Activated CD8-positive, alpha-beta memory T cell treated with anti-CD3 and anti-CD28 coated beads, Interleukin-2, amount 10 ng/mL, durations not matched to agents 7 days and 5 days (primary cell): ENCODE results near the gene GNG12. TPM values are rescaled to one million over a fixed set of nuclear protein-coding genes. Genes with fewer than 3 reads are reported as not detected.
A peak's percentile ranks its signal among the peaks of the same experiment; 100 is the strongest.

ENCODE experiments used
- ATAC-seq: fragments of 150-1000 bp; cut with Tn5 transposase; one replicate; pipeline ENCODE4 v1.10.0; 2021; ENCODE audit warnings: moderate library complexity
- CTCF ChIA-PET: fragments of 350-600 bp; sonication (Branson Sonifier 250); formaldehyde crosslinking; loops from one replicate; lab custom pipeline; 2021; ENCODE audit warnings: antibody characterized with exemption; lab: Charles Lee
- DNase-seq: peaks from one replicate; pipeline ENCODE4 v3.0.0-alpha.2; 2020
- H3K27ac Mint-ChIP-seq: one replicate; pipeline ENCODE4 v1.8.0; 2021; ENCODE audit warnings: mild to moderate bottlenecking, mixed read lengths
- H3K27me3 Mint-ChIP-seq: one replicate; pipeline ENCODE4 v1.8.0; 2021; ENCODE audit warnings: mixed read lengths
- H3K36me3 Mint-ChIP-seq: one replicate; pipeline ENCODE4 v1.8.0; 2021; ENCODE audit warnings: mild to moderate bottlenecking, mixed read lengths
- H3K4me1 Mint-ChIP-seq: one replicate; pipeline ENCODE4 v1.8.0; 2021; ENCODE audit warnings: mixed read lengths
- H3K4me3 Mint-ChIP-seq: one replicate; pipeline ENCODE4 v1.8.0; 2021; ENCODE audit warnings: mild to moderate bottlenecking, moderate library complexity, mixed read lengths
- H3K9me3 Mint-ChIP-seq: one replicate; pipeline ENCODE4 v1.8.0; 2022; ENCODE audit warnings: low read depth, mixed read lengths
- total RNA-seq, 2 experiments: library from RNA; stranded (reverse); gene quantifications; one replicate each; pipeline ENCODE4 v1.2.3, GENCODE V29; 2021

Gene GNG12
- total RNA-seq, 2 experiments from 2014 or later, result 0.33 TPM; not detected in 1

DNA sequence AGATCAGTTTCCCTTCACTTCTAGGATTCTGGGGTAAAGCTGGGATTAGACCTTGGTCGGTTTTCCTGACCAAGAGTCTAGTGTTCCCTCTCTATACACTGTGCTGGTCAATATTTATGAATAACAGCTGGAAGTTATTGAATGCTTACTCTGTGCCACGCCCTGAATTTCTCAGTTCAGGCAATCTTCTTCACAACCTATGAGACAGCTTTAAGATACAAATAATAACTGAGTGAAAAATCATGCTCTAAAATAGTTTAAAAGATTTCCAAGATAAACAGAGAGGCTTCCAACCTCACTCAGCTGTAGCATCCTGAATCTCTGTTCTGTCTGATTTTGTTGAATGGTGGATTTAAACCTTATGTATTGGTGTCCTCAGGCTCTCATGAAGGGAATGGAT is 72.2 kb downstream of the GNG12 start:
- no peaks in the 10 kb centered on the region for H3K9me3 Mint-ChIP-seq
- ATAC-seq (no peak), DNase-seq (no peak)
- H3K4me1 Mint-ChIP-seq, result peaks cover 2% of the 10 kb centered on the region
- H3K36me3 Mint-ChIP-seq, result no peaks in the 10 kb centered on the region
- peaks cover 32% of the 10 kb centered on the region for H3K27me3 Mint-ChIP-seq
- no peak overlapping the region for H3K27ac Mint-ChIP-seq
- CTCF ChIA-PET, result interaction anchor here (0.8 to 3.7 kb wide), 18 partner anchors 9 to 765 kb away, joined by 3 to 84 read pairs (median 6); no protein-coding TSS in a partner anchor
- no peak overlapping the region for H3K4me3 Mint-ChIP-seq

DNA sequence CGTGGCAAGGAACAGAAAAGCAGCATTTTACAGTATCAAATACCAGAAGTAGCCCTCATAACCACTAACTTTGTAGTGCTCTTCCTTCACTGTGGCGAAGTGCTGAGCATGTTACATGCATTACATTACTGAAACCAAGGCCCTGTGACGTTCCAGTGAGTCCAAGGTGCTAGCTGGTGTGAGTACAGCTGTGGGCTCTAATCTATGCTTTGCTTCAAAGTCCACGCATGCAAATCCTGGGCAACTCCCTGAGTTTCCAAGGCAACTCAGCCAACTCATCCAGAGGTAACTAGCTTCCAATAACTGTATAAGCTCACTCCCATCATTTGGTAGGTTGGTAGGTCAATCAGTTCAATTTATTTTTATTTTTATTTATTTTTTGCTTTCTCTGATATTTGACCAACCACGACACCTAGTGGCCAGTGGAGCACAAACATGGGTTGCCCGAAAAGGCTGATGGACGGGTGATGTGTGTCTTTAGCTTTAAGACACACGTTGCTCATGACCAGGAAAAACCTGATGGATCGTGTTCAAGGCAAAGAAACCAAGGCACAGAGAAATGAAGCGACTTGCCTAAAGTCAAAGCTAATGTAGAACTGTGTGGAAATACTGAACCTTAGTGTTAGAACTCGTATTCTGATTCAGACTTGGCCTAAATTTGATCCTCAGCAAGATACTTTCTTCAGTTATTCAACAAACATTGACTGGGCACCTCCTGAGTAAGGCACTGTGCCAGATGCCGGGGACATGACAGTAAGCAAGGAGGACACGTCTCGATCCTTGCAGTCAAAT is 73.0 kb downstream of the GNG12 start:
- Mint-ChIP-seq H3K27me3 (peaks cover 30% of the 10 kb centered on the region), H3K36me3 (no peaks in the 10 kb centered on the region), H3K4me1 (no peaks in the 10 kb centered on the region), H3K4me3 (no peak overlapping the region), H3K9me3 (no peaks in the 10 kb centered on the region), H3K27ac (no peak overlapping the region)
- ATAC-seq (peak; percentile 66), DNase-seq (peak; percentile 63)
- CTCF ChIA-PET, result interaction anchor here (0.7 to 3.7 kb wide), 41 partner anchors 8 to 764 kb away, joined by 3 to 84 read pairs (median 4); partner anchors contain the start of gene GADD45A

DNA sequence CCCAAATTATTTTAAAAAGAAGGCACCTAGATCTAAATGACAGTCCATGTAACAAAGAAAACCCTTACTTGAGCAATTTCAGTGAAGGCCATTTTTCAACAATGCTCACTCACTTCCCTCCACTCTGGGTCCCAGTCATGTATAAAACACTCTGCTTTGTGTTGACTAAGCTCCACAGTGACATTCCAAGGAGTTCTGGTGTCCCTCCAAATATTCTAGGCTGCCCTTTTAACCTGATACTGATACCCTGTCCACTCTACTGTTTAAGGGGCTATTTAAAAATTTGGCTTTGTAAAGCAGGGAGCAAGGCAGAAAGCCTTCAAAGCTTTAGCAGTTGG is 73.6 kb downstream of the GNG12 start:
- Mint-ChIP-seq H3K27me3 (peaks cover 29% of the 10 kb centered on the region), H3K36me3 (no peaks in the 10 kb centered on the region), H3K4me1 (peaks cover under 1% of the 10 kb centered on the region), H3K4me3 (no peak overlapping the region), H3K9me3 (no peaks in the 10 kb centered on the region), H3K27ac (no peak overlapping the region)
- ATAC-seq (no peak), DNase-seq (no peak)
- CTCF ChIA-PET, result interaction anchor here (0.7 to 3.7 kb wide), 31 partner anchors 8 to 545 kb away, joined by 3 to 84 read pairs (median 5); partner anchors contain the start of gene GADD45A

DNA sequence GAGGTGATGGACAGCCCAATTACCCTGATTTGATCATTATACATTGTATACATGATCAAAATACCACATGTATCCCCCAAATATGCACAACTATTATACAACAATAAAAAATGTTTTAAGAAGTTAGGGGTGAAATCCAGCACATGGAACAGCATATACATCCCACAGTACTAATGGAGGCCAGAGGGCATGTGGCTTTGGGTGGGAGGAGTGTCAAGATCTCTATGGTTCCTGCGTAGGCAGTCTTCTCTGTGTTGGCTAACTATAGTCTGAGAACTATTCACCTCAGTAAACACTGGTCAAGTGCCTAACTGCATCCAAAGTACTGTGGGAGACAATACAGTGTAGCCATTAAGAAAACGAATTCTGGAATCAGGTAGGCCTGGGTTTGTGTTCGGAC is 74.2 kb downstream of the GNG12 start:
- Mint-ChIP-seq H3K4me1 (peaks cover 6% of the 10 kb centered on the region), H3K27me3 (peaks cover 23% of the 10 kb centered on the region), H3K4me3 (no peak overlapping the region), H3K9me3 (no peaks in the 10 kb centered on the region), H3K27ac (no peak overlapping the region), H3K36me3 (no peaks in the 10 kb centered on the region)
- DNase-seq (no peak), ATAC-seq (no peak)
- CTCF ChIA-PET, result interaction anchor here (1.2 to 3.7 kb wide), 13 partner anchors 17 to 237 kb away, joined by 3 to 84 read pairs (median 7); partner anchors contain the start of gene GADD45A

DNA sequence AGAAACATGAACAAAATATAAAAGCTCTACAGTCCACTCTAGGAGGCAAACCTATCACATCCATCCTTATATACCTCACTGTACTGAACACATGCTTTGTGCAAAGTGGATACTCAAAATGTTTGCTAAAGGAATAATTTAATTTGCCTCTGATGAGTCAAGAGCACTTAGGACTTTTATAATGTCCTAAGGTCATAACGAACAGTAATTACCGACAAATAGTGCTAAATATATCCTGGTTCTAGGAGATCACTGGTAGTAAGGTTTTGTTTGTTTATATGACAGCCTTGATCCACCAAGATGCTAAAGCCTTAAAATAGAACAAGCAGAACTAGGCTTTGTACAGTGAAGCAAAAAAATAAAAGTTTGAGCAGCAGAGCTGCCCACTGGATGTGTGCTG is 77.6 kb downstream of the GNG12 start:
- Mint-ChIP-seq H3K27me3 (peaks cover 4% of the 10 kb centered on the region), H3K4me3 (no peak overlapping the region), H3K36me3 (no peaks in the 10 kb centered on the region), H3K9me3 (no peaks in the 10 kb centered on the region), H3K4me1 (peaks cover 9% of the 10 kb centered on the region), H3K27ac (no peak overlapping the region)
- no peak for DNase-seq
- CTCF ChIA-PET, result interaction anchor here (0.8 to 2.8 kb wide), 2 partner anchors 11 to 194 kb away, joined by 3 to 10 read pairs; no protein-coding TSS in a partner anchor
- no peak for ATAC-seq

DNA sequence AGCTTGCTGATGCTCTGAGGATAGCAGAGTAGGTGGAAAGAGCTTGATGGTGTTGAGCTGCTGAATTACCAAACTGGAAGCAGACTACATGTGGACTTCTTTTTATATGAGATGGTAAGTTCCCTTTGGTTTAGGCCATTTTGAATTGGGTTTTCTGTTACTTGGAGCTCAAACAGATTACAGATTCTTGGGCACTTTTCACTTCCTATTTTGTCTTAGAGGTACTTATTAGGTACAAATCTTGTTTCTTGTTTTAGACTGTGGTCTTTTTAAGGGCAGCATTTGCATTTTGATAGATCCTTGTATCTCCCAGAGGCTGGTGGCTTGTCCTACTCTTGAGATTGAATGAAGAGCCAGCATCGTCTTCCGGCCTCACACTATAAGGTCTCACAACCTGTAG is 78.1 kb downstream of the GNG12 start:
- H3K27me3 Mint-ChIP-seq, result no peaks in the 10 kb centered on the region
- no peak overlapping the region for H3K4me3 Mint-ChIP-seq
- no peaks in the 10 kb centered on the region for H3K9me3 Mint-ChIP-seq
- ATAC-seq (no peak), DNase-seq (no peak)
- no peak overlapping the region for H3K27ac Mint-ChIP-seq
- no peaks in the 10 kb centered on the region for H3K36me3 Mint-ChIP-seq
- peaks cover 9% of the 10 kb centered on the region for H3K4me1 Mint-ChIP-seq
- CTCF ChIA-PET, result interaction anchor here (0.8 to 2.8 kb wide), 2 partner anchors 11 to 194 kb away, joined by 3 to 10 read pairs; no protein-coding TSS in a partner anchor

DNA sequence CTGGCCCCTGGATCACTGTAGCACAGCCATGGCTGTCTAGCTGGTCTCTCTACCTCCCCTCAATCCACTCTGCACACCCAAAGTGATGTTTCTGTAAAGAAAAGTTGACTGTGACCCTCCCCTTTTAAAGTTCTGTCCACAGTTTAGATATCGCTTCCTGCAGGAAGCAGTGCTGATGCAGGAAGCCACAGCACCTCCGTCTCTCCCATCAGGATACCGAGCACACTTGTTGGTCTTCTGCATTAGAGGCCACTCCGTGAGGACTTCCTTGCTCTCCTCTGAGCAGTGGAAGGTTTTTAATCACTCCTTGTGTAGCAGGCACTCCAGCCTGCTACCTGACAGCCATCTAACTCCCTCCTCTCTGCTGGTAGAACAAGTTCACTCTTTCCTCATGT is 78.7 kb downstream of the GNG12 start:
- Mint-ChIP-seq H3K4me3 (no peak overlapping the region), H3K36me3 (no peaks in the 10 kb centered on the region), H3K4me1 (peaks cover 14% of the 10 kb centered on the region), H3K9me3 (no peaks in the 10 kb centered on the region), H3K27ac (no peak overlapping the region), H3K27me3 (peaks cover 4% of the 10 kb centered on the region)
- CTCF ChIA-PET, result interaction anchor here (0.5 to 2.8 kb wide), 4 partner anchors 12 to 222 kb away, joined by 3 to 10 read pairs (median 5); no protein-coding TSS in a partner anchor
- DNase-seq (no peak), ATAC-seq (no peak)

DNA sequence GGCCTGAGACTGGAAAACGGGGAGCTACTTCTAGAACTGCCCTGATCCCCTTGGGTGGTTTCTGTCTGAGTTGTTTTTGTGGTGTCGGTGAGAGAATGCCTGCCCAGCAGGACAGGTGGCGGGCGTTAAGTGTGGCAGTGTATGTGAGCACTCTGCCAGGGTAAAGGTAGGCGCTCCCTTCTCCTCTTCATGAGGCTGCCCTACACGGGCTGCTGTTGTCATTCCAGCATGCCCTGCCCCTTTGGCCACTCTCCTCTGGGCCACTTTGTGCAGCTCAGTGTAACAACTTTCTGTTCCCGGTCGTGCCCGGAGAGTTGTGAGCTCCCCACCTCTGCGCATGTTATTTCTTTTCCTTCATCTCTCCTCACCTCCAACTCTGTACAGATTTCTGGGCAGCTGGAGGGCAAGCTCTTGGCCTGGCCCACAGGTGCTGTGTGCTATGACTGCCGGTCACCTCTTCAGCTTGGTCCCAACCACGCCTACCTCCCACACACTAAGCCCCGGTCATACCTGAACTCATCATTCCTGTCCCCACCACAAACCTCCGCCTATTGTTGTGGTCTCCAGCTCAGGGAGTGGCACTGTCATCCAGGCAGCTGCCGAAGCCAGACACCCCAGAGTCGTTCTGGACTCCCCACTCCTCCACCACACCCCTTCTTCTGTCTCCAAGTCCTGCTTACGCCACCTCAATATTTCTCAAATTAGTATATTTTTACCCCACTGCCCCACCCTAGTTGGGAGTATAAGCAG is 79.3 kb downstream of the GNG12 start:
- Mint-ChIP-seq H3K27ac (no peak overlapping the region), H3K36me3 (no peaks in the 10 kb centered on the region), H3K4me3 (no peak overlapping the region), H3K4me1 (peaks cover 17% of the 10 kb centered on the region), H3K9me3 (no peaks in the 10 kb centered on the region), H3K27me3 (peaks cover 8% of the 10 kb centered on the region)
- DNase-seq, result no peak
- CTCF ChIA-PET, result interaction anchor here (0.5 to 2.8 kb wide), 4 partner anchors 12 to 221 kb away, joined by 3 to 10 read pairs (median 5); no protein-coding TSS in a partner anchor
- peak; percentile 47 for ATAC-seq

DNA sequence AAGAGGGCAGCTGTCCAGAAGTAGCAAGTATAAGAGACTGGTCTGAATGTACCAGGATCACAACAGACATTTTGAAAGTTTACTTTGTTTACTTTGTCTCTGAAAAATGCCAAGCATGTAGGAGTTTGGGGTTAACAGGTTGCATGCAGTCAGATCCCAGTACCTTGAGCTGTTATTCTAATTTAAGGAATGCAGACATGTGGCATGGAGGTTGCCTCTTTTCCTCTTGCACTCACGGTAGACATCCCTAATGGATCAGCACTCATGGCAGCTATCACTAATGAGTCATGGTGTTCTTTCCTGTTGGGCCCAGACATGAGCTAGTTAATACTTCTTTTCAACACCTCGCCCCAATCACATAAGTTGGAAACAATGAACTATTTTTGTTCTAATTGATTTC is 81.0 kb downstream of the GNG12 start:
- Mint-ChIP-seq H3K9me3 (no peaks in the 10 kb centered on the region), H3K27ac (no peak overlapping the region), H3K4me3 (no peak overlapping the region), H3K27me3 (peaks cover 17% of the 10 kb centered on the region), H3K4me1 (peaks cover 31% of the 10 kb centered on the region), H3K36me3 (no peaks in the 10 kb centered on the region)
- CTCF ChIA-PET, result interaction anchor here (1.9 to 2.3 kb wide), 3 partner anchors 8 to 191 kb away, joined by 6 to 7 read pairs (median 6); no protein-coding TSS in a partner anchor
- ATAC-seq, result no peak
- no peak for DNase-seq

DNA sequence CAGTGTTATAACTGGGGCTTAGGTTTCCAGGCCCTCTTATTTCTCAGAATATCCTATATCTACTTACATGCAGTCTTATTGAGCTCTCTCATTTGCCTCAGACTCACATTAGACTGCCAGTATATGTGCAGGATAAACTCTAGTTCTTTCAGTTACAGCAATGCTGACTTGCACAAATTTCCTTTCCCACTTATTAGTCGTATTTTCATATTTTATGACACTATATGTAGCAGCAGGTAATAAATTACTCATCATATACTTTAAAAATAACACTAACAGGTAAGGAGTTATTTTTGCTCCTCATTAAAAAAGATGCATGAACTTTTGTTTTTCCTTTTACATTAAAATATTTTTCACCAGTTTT is 82.6 kb downstream of the GNG12 start:
- H3K4me3 Mint-ChIP-seq, result no peak overlapping the region
- ATAC-seq, result no peak
- H3K27ac Mint-ChIP-seq, result no peak overlapping the region
- H3K27me3 Mint-ChIP-seq, result peaks cover 28% of the 10 kb centered on the region
- H3K36me3 Mint-ChIP-seq, result no peaks in the 10 kb centered on the region
- no peak for DNase-seq
- H3K9me3 Mint-ChIP-seq, result no peaks in the 10 kb centered on the region
- CTCF ChIA-PET, result interaction anchor here (1.0 to 1.8 kb wide), 2 partner anchors 9 to 189 kb away, joined by 4 to 6 read pairs; no protein-coding TSS in a partner anchor
- H3K4me1 Mint-ChIP-seq, result peaks cover 32% of the 10 kb centered on the region

DNA sequence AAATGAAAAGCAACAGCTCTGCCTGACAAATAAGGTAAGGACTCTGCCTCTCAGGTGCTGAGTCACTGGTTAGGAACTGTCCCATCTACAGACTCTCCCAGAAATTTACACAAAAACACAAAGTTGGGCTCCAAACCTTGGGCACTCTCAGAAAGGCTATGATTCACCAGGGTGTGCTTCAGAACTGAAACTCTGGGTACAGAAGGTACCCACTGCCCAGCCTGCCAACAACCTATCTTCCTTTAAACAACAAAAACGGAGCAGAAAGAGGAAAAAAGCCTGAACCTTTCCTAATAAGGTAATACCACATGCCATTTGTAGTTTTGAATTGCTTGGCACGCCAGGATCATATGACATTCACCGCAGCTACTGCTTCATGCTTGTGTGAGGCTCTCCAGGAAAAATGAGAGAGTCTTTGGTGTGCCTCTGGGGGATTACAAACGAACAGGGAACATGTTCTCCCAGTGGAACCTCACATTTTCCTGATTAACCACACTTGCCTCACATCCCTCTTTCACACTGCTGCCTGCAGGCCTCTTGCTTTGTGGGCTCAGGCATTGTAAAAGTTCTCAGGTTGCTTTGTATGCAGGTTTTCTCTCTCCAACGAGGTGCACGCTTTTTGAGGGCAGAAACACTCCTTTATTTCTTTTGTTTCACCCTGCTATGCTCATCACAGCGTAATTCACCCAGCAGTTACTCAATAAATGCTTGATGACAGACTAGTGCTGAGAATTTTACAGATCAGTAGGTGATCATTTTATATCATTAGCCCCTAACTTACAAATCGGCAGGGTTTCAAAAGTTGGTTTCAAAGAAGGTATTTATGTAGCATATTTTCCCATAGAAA is 83.2 kb downstream of the GNG12 start:
- H3K4me1 Mint-ChIP-seq, result peaks cover 32% of the 10 kb centered on the region
- ATAC-seq (no peak), DNase-seq (no peak)
- no peak overlapping the region for H3K27ac Mint-ChIP-seq
- H3K4me3 Mint-ChIP-seq, result no peak overlapping the region
- H3K36me3 Mint-ChIP-seq, result no peaks in the 10 kb centered on the region
- CTCF ChIA-PET, result interaction anchor here (1.0 to 1.8 kb wide), 2 partner anchors 10 to 189 kb away, joined by 4 to 6 read pairs; no protein-coding TSS in a partner anchor
- no peaks in the 10 kb centered on the region for H3K9me3 Mint-ChIP-seq
- H3K27me3 Mint-ChIP-seq, result peaks cover 32% of the 10 kb centered on the region

DNA sequence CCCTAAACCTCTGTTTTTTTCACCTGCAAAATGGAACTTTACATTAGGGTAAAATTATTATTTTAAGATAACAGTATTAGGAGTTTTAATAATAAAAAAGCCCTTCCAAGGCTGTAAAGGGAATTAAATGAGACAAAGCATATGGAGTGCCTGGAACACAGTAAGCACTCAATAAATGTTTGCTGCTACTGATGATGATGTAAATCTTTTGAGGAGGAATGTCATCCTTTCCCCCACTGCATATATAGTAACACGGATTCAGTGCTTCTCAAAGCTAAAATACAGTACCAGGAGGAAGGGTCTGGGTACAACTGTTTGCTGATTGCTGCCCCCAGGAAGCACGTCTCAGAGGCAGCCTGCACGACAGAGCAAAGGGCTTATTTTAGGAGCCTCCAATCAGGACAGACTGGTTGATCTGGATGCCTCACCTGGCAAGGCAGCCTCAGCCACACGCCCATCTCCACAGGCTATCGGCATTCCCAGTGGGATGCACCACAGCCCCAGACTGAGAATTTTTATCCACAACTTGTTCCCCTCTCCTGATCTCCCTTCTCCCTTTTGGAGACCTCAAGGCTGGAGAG is 83.9 kb downstream of the GNG12 start:
- Mint-ChIP-seq H3K27ac (no peak overlapping the region), H3K27me3 (peaks cover 33% of the 10 kb centered on the region), H3K4me3 (no peak overlapping the region), H3K36me3 (no peaks in the 10 kb centered on the region), H3K9me3 (no peaks in the 10 kb centered on the region), H3K4me1 (peaks cover 29% of the 10 kb centered on the region)
- DNase-seq, result no peak
- no peak for ATAC-seq
- CTCF ChIA-PET, result interaction anchor here (1.8 kb wide), 1 partner anchor 188 kb away, joined by 4 read pairs; no protein-coding TSS in a partner anchor
